Activated CD8-positive, alpha-beta memory T cell treated with anti-CD3 and anti-CD28 coated beads, Interleukin-2, amount 50 U/mL, for 24 hours (primary cell): ENCODE measurements around the gene DUSP10.

Experiments
- DNase-seq: peaks from one replicate; pipeline ENCODE4 v3.0.0-alpha.2; 2020; ENCODE audit errors: extremely low read depth

The DUSP10 gene

DNA sequence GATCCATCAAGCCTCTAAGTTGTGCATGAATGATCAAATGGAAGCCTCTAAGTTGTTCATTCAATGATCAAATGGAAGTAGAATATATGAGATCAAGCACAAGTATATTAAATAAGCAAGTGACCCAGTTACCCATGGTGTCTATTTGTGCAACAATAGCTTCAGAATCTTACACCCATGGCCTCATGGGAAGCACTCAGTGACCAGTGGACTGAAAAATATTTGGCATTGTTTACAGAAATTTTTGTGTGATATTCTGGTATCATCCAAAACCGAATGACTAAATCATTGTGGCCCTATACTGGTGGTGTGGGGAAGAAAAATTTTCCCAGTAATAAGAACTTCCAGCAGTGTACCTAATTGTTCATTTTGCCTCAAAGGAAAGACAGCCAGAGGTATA is 46.6 kb downstream of the DUSP10 start:
- DNase-seq: no peak

GRCh38 chr1:221694109-221694508 is 47.8 kb downstream of the DUSP10 start:
- no peak for DNase-seq

DNA sequence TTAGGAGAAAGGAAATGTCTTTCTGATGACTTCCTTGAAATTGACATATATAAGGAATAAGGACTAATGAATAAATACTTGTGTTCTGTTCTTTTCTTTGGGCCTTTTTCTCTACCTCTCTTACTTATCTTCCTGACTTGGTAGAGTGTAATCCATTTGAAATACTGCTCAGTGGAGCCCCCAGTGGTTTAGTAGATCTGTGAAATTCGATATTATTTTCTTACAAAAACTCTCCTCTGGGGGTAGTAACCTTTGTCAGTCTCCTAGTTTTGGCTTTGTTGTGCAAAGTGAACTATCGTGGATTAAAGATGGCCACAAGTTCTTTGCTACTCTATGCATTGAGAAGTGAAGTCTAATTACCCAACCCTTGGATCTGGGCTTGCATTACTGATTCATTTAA is 48.8 kb downstream of the DUSP10 start:
- DNase-seq: no peak

GRCh38 chr1:221692643-221693042 is 49.2 kb downstream of the DUSP10 start:
- no peak for DNase-seq

- no peak for DNase-seq
These were observed 50.6 kb downstream of the DUSP10 start for GRCh38 chr1:221691261-221691660.

GRCh38 chr1:221690858-221691257 is 51.0 kb downstream of the DUSP10 start:
- DNase-seq: no peak

DNA sequence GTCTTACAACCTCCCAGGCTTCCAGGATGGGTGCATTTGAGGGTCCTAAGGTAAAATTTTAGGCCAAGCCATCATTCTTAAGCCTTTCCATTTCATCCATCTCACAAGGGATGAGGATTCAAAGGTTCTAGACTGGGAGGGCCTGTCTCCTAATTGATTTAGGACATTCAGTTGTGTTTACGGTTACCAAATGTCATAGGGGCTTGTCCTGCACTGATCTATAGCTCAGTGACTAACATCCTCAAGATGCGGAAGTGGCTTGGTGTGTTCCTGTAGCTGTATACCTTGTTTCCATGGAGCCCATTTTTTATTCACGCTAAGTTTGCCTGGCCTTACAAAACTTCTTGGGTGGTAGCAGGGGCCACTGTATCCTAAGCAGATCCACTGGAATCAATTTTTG is 52.8 kb downstream of the DUSP10 start:
- DNase-seq: no peak

GRCh38 chr1:221688488-221688843 is 53.4 kb downstream of the DUSP10 start:
- DNase-seq: no peak

- no peak for DNase-seq
These were observed 53.9 kb downstream of the DUSP10 start for GRCh38 chr1:221687836-221688487.

- DNase-seq: no peak
These were observed 58.2 kb downstream of the DUSP10 start for GRCh38 chr1:221683681-221684080.

GRCh38 chr1:221680085-221680484 is 61.8 kb downstream of the DUSP10 start:
- no peak for DNase-seq

- no peak for DNase-seq
These were observed 63.9 kb downstream of the DUSP10 start for GRCh38 chr1:221678014-221678413.

GRCh38 chr1:221675880-221676800 is 65.7 kb downstream of the DUSP10 start:
- DNase-seq: no peak

DNA sequence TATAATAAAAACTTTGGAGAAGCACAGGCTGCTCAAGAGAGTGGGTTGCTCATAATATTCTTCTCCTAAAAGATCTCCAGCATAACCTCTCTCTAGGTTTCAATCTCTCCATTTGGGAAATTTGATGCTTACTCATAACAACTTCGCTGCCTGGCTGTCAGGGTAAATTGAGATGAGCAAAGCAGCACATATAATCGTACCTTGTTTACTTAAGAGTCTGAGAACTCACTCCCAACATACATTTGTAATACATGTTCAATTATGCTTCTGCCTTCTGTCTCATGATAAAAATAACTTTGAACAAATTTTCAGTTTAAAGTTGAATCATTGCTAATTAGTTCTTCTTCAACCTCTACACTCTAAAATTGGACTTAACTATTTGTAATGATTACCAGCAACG is 68.9 kb downstream of the DUSP10 start:
- DNase-seq: no peak

DNA sequence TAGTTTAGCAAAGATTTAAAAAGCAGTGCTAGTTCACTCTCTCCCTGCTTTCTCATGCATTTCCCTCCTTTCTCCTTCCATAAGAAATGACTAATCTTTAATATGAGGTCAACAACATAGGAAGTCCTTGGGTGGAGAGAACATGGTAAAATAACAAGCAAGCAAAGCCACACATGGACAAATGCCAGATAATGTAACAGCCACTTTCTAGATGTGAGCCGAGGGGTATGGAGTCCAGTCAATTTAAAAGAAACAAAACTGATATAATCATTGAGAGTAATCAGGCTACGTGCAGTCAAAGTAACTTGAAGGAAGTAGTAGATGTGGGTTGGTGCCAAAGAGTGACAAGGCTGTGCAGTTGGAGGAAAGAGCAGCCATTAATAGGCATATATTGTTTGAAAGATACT is 69.6 kb downstream of the DUSP10 start:
- no peak for DNase-seq

- DNase-seq: no peak
These were observed 71.8 kb downstream of the DUSP10 start for GRCh38 chr1:221670081-221670480.

GRCh38 chr1:221669441-221669840 is 72.4 kb downstream of the DUSP10 start:
- no peak for DNase-seq

GRCh38 chr1:221667504-221667903 is 74.4 kb downstream of the DUSP10 start:
- no peak for DNase-seq

GRCh38 chr1:221664253-221664652 is 77.6 kb downstream of the DUSP10 start:
- DNase-seq: no peak

DNA sequence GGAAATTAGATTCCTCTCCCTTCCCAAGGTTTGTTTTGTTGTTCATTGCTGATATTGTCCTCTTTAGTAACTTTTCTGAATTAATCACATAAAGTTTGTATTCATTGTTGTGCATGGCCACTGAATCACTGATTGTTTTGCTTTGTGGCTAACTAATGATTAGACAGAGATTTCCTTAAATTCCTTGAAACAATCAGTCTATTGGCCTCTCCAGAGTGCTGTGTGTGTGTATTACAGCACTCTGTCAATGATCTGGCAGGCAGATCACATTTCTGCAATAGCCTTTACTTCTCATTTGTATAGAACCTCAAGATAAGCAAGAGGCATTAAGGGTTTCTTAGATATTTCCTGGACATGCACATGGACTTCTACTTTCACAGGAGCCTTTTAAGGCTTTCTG is 78.6 kb downstream of the DUSP10 start:
- no peak for DNase-seq

- DNase-seq: no peak
These were observed 86.1 kb downstream of the DUSP10 start for GRCh38 chr1:221655766-221656305.
